GM12874 (cell line): ENCODE data around the gene EBF4.
A peak's percentile ranks its signal among the peaks of the same experiment; 100 is the strongest.

Experiments
- TF ChIP-seq, protein P1 (sequence below): IDR thresholded peaks from 2 replicates; pipeline ENCODE4 v1.5.1; 2011; ENCODE audit warnings: low read depth, mild to moderate bottlenecking, control low read depth, low read length, moderate library complexity; ENCODE audit not compliant: insufficient read depth

EBF4 gene

GRCh38 chr20:2751878-2752566 is 59.4 kb downstream of the EBF4 start:
- TF ChIP-seq, protein P1, sequence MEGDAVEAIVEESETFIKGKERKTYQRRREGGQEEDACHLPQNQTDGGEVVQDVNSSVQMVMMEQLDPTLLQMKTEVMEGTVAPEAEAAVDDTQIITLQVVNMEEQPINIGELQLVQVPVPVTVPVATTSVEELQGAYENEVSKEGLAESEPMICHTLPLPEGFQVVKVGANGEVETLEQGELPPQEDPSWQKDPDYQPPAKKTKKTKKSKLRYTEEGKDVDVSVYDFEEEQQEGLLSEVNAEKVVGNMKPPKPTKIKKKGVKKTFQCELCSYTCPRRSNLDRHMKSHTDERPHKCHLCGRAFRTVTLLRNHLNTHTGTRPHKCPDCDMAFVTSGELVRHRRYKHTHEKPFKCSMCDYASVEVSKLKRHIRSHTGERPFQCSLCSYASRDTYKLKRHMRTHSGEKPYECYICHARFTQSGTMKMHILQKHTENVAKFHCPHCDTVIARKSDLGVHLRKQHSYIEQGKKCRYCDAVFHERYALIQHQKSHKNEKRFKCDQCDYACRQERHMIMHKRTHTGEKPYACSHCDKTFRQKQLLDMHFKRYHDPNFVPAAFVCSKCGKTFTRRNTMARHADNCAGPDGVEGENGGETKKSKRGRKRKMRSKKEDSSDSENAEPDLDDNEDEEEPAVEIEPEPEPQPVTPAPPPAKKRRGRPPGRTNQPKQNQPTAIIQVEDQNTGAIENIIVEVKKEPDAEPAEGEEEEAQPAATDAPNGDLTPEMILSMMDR = 0 out of 2 replicates have a peak, but pooled peaks have one; percentile 16

DNA sequence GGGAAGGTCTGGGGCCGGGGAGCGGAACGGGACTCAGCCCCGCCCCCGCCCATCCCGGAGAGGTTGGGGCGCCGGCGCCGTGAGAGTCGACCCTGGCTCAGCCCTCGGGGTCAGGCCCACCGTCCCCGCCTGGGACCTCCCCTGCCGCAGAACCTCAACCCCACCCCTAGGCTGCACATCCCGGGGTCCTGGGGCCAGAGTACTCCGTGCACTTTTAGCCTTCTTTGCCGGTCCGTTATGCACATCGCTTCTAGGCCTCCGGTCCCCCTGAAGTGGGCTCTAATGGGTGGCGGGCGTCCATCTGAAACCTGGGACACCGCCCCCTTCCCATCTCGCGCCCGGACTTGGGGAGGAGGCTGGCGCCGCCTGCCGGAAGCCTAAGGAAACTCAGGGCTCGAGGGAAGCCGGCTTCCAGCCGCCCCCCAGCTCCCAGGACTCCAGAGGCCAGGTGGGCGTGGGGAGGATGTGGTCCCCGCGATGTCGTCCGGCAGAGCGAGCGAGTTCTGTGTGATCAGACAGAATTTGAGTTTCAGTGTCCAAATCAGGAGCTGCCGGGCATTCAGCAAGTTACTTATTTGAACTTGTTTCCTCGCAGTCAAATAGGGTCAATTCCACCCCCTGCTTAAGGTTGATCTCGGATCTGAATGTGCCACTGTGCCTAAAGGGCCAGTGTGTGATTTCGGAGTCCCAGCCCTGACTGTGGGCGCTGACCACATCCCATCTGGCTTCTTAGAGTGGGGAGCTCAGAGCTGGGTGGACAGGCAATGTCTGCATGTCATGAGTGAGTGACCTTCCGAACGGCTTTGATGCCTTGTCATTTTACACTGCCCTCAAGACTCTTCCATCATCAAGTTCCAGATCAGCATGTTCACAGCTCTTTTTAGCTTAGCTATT is 60.2 kb downstream of the EBF4 start:
- TF ChIP-seq, protein P1 = peak; percentile 81

DNA sequence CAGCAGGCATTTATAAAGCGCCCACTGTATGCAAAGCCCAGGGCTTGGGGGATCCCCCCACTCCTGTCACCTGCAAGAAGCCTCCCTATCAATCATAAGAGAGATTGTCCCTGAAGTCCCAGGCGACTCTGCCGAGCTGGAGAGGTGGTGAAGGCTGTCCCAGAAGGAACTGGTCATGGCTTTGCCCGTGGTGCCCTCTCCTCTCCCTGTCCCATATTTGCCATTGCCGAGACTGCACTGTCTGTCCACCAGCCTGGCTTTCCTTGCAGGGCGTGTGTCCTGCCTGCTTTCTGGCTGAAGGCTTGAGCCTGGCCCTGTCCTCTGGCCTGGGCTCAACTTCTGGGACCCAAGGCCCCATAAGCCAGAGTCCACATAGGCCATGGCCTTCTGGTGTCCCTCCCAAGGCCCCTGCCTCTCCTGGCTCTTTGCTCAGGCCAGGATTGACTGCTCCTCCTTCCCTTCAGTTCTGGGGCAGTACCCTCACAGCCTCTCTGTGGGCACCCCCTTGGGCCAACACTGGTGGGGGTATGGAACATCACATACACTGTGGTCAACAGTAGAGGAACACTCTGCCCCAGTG is 61.0 kb downstream of the EBF4 start:
- TF ChIP-seq, protein P1 = no peak

DNA sequence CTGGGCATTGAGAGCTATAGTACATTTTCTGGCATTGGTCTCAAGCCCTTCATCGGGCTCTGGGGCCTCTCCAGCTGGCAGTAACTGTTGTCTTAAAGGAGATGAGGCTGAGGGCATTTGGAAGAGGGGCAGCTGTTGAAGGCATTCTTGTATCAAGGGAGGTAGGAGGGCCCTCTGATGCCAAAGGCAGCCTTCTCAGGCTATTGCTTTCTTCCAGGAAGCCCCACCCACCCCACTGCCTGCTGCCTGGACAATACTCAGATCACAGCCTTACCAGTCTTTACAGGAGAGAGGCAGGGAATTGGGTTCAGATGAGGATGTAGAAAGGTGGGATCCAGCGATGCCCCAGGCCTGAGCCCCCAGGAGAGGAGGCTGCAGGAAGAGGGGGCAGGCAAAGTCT is 61.8 kb downstream of the EBF4 start:
- TF ChIP-seq, protein P1 = no peak

- TF ChIP-seq, protein P1 = no peak
Measured at GRCh38 chr20:2755451-2756055, 63.0 kb downstream of the EBF4 start.

DNA sequence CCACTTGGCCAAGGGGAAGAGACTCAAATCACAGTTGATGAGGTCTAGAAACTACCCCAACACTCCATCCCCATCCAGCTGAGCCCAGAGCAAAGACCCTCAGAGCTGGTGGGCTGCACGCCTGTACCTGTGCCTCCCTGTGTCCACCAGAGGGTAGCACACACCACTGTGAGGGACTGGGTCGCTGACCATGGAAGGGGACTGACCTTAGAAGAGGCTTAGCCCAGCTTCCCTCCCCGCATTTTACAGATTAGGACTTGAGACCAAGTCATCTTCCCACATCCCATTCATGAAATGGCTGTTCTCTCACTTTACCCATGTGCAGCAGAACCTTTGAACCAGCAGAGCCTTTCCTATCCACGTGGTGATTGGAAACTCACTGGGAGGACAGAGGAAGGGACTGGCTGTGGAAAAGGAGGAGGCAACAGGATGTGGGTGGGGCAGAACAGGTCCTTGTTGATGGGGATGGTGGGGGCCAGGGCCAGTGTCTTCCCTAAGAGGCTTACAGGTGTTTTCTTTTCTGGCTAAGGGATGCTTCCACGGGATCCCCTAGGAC is 63.6 kb downstream of the EBF4 start:
- TF ChIP-seq, protein P1 = peak; percentile 22; the same call in 1 of the 2 replicates
